ENCODE measurements around the gene ARG1.

Gene ARG1

GRCh38 chr6:131587909-131588308, 14.9 kb downstream of the ARG1 start:
- no peak for DNase-seq

- DNase-seq, result no peak
Measured at GRCh38 chr6:131588643-131589042, 15.6 kb downstream of the ARG1 start.

GRCh38 chr6:131592935-131593334, 19.9 kb downstream of the ARG1 start:
- no peak for DNase-seq

GRCh38 chr6:131594074-131594473, 21.0 kb downstream of the ARG1 start:
- no peak for DNase-seq

GRCh38 chr6:131597446-131597845, 24.4 kb downstream of the ARG1 start:
- no peak for DNase-seq

GRCh38 chr6:131600716-131601115, 27.7 kb downstream of the ARG1 start:
- DNase-seq, result no peak

GRCh38 chr6:131602781-131603312, 29.8 kb downstream of the ARG1 start:
- DNase-seq, result no peak

- no peak for DNase-seq
Measured at GRCh38 chr6:131613296-131613925, 40.4 kb downstream of the ARG1 start.

- DNase-seq, result no peak
Measured at GRCh38 chr6:131615275-131615674, 42.2 kb downstream of the ARG1 start.

GRCh38 chr6:131627724-131628682, 55.0 kb downstream of the ARG1 start, which contains the start of gene MED23:
Gene MED23 (minus strand): TSS chr6:131628242. CDS start chr6:131628049, 193 bp downstream.
- peak; percentile 99 for DNase-seq

GRCh38 chr6:131628726-131629125, 55.7 kb downstream of the ARG1 start:
- no peak for DNase-seq

GRCh38 chr6:131629651-131630050, 56.6 kb downstream of the ARG1 start:
- DNase-seq, result no peak

GRCh38 chr6:131631625-131632289, 58.7 kb downstream of the ARG1 start:
- no peak for DNase-seq

Data from stimulated activated CD8-positive, alpha-beta memory T cell treated with anti-CD3 and anti-CD28 coated beads, Interleukin-4, amount 100 ng/mL, for 48 hours (primary cell).